ENCODE measurements around the gene SEC23IP.
A peak's percentile ranks its signal among the peaks of the same experiment; 100 is the strongest.

SEC23IP gene

DNA sequence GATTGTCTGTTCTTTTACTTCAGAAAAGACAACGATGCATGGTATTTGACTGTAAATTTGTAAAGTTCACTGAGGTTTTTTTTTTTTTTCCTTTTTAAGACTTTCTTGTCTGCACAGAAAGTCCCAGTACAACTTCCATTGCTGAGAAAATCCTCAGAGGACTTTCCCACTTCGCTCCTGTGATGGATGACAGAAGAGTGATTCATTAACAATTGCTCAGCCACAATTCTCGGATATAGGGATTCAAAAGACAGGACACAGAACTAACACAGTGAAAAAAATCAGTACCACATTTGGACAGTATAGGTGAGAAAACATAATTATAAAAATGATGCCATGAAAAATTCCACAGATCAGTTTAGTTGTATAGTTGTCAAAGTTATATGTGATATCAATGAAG lies 48.0 kb downstream of the SEC23IP start:
- no peak for DNase-seq (ENCODE audit: low spot score)

DNA sequence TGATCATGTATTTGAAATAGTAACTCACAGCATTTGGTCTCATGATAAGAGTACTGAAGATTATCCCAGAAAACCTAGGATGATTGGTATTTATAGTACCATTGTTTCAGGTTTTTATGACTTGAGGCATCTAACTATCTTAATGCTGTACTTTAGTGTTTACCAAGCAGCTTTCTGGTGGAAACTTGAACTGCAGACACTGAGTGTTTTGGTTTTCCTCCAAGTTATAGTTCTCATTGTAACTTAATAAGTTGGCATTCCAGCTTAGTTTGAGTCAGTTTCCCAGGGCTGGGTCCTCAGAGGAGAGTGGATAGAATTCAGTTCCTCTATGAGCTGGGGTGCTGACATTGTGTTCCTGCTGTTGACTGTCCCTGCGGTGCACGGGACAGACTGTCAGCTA lies 50.4 kb downstream of the SEC23IP start:
- no peak for DNase-seq (ENCODE audit: low spot score)

DNA sequence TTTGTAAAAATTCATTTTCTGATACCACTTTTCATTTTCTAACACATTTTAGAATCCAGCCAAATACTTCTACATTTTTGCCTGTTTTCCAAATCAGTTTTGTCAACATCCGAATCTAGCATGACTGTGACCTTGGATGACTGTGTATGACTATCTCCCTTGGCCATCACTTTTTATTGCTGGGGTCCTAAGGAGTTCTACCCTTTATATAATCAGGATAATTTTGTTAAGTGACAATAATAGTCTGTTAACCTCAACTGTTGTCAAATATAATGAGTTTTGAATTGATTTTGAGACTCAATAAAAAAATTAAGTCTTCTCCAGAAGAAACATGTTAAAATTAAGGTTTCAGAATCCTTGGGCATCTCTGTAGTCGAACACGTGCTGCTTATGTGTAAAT lies 53.3 kb downstream of the SEC23IP start:
- no peak for DNase-seq (ENCODE audit: low spot score)

- no peak for DNase-seq (ENCODE audit: low spot score)
Measured at GRCh38 chr10:119947300-119947699, 54.8 kb downstream of the SEC23IP start.

DNA sequence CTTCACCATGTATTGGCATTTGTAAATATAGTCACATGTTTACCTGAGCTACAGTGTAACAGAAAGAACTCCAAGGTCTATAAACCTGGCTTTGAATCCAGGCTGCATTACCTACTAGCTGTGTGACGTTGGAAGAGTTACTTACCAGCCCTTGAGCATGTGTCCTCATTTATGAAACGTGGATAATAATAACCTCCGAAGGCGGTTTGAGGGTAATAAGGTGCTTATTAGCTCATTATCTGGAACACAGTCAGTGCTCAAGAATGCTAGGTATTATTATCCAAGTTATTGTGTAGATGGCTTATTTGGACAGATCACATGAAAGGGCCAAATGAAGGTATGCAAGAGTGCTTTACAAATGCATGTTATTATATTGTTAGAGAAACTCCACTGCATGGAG lies 64.9 kb downstream of the SEC23IP start:
- no peak for DNase-seq (ENCODE audit: low spot score)

DNA sequence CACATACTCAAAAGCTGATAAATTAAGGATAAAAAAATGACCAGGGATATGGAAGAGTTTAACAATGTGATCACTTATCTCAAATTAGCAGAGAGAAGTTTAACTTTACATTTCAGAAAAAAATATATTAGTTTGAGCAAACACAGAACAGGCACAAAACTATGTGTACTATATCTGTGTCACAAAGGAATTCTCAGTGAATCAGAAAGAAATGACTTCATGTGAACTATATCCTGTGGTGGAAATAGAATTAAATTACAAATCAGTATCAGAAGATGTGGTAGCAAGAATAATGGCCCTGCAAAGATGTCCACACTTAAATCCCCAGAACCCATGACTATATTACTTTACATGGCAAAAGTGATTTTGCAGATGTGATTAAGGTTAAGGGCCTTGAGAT lies 70.3 kb downstream of the SEC23IP start:
- no peak for DNase-seq (ENCODE audit: low spot score)

- no peak for DNase-seq (ENCODE audit: low spot score)
Measured at GRCh38 chr10:119967066-119967465, 74.5 kb downstream of the SEC23IP start.

DNA sequence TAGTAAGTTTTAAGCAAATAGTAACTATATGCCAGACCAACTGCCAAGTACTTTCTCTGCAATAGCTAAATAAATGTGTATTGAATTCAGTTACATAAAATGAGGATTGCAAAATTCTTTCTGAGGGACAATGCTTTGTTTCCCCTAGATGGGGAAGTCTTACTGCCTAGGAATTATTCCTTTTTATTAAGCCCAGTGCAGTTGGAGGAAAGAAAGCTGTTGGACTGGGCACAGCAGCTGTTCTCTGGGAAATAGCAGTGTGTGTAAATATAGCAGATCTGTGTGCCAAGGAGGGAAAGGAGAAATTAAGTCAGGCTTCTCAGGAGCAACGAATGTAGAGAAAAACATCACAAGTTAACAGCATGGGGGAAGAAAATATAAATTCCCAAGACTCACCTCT lies 77.1 kb downstream of the SEC23IP start:
- no peak for DNase-seq (ENCODE audit: low spot score)

GRCh38 chr10:119970107-119970506 lies 77.6 kb downstream of the SEC23IP start:
- DNase-seq (ENCODE audit: low spot score), result no peak

GRCh38 chr10:119970963-119971362 lies 78.4 kb downstream of the SEC23IP start:
- no peak for DNase-seq (ENCODE audit: low spot score)

DNA sequence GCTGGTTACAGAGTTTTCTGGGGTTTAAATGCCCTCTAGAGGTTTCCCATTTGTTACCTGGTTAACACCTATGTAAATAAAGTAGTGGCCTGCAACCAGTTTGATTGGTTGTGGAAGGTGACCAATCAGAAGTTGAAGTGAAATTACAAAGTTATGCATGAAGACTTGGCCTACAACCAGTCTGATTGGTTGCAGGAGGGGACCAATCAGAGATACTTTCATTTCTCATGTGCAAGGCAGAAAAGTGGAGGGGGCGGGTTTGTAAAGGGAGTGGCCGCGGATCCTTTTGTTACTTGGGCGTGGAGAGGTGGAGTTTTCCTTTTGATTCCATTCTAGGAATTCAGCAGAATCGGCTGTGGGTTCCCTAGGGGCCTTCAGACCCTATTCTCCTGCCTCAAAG lies 80.8 kb downstream of the SEC23IP start:
- no peak for DNase-seq (ENCODE audit: low spot score)

DNA sequence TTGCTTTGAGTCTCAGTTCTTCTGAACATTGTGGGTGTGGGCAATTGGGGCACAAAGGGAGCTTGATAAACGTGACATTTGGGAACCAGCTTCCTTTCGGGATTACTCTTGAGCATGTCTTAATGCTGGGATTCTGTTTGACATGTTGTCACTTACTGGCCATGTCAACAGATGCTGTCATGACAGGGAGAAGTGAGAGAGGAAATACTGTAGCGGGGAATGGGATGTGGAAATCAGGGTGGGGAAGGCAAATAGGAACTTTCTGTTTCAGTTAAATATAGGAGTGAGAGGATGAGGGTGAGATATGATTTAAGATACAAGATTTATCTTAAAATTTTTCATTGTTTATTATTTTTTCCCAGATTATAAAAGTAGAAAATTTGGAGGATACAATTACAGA lies 83.9 kb downstream of the SEC23IP start:
- no peak for DNase-seq (ENCODE audit: low spot score)

DNA sequence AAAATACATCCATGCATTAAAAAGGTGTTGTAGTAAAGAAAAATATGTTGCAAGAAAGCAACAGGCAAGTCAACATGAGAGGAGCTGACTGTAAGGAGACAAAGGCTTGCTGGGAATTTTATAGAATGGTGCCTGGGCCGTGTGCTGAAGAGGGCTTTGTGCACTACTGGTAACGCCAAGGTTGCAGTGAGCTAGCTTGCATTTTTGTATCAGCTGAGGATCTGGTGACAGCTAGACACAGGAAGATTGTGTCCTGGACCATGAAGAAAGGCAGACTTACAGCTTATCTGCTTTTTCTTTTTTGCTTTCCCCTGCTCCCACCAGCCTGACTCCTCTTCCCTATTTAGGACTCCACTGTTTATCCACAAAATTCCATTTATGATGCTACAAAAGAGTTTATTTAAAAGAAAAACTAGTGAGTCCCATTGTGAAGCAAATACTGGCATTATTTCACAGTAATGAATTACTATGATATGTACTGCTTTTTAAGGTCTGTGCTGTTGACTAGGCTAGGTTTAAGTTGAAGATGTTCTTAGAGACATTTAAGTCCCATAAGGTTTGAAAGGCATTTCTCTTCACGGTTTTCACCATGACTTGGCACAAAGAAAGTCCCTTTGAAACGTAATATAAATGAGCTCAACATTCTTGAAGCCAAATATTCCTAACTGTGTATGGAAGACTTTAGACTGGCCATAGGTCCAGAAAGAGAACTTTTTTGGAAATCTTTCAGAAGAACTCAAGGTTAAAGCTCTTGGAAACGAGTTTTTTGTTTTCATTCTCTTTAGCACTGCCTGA lies 88.6 kb downstream of the SEC23IP start:
- DNase-seq (ENCODE audit: low spot score), result no peak

DNA sequence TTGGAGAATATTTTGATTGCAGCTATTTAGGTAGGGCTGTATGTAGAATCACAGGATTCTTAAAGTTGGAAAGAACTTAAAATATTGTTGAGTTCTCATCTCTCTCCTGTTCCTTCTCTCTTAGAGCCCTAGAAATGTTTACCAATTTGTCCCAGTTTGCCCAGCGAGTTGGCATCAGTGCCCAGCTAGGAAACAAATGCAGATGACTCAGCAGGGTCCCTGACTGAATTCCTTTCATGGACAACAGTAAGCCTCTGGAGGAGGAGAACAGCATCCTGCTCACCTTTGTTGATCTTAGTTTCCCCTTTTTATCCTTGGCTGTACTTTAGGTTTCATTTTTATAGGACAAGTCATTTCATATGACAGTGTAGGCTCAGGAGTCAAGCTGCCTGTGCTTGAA lies 89.3 kb downstream of the SEC23IP start:
- DNase-seq (ENCODE audit: low spot score), result peak; percentile 10

GRCh38 chr10:119988333-119988732 lies 95.8 kb downstream of the SEC23IP start:
- DNase-seq (ENCODE audit: low spot score), result no peak

- no peak for DNase-seq (ENCODE audit: low spot score)
Measured at GRCh38 chr10:119989966-119990365, 97.4 kb downstream of the SEC23IP start.

GRCh38 chr10:119991066-119991465 lies 98.5 kb downstream of the SEC23IP start:
- DNase-seq (ENCODE audit: low spot score), result no peak

GRCh38 chr10:119991816-119992215 lies 99.3 kb downstream of the SEC23IP start:
- no peak for DNase-seq (ENCODE audit: low spot score)

Measured in globus pallidus (tissue), 1 donor.